A549 (cell line): Measurements from ENCODE around the gene SLC38A10. TPM values are rescaled to one million over a fixed set of nuclear protein-coding genes. Genes with fewer than 3 reads are reported as not detected.

Experiments
- ATAC-seq, 2 experiments: fragments of 200-7000 bp in 1 of 2; fragments of >200 bp in 1 of 2; cut with Nextera tagmentation in 1 of 2; cut with Tn5 transposase in 1 of 2; 3 replicates each; pipeline versions ENCODE4 v1.8.0 to v1.9.1; 2018 to 2020; ENCODE audit warnings: mild to moderate bottlenecking in 1 of 2, moderate library complexity in 1 of 2
- CTCF ChIA-PET: fragments of 300-600 bp; sonication (Branson Sonifier 250); formaldehyde crosslinking; extraction: SDS; loops from one replicate; lab custom pipeline; 2021; ENCODE audit warnings: antibody characterized with exemption, inconsistent platforms; lab: Yijun Ruan, JAX
- POLR2A ChIA-PET: fragments of 350-600 bp; formaldehyde crosslinking; extraction: SDS; loops from one replicate; lab custom pipeline; 2021; ENCODE audit warnings: antibody characterized with exemption, inconsistent platforms; lab: Yijun Ruan, JAX
- DNase-seq, 2 experiments: peaks; one replicate each; pipeline versions ENCODE4 v3.0.0 to v3.0.0-alpha.2; 2011 to 2016; ENCODE audit warnings: low read depth in 1 of 2, low spot score in 1 of 2
- FAIRE-seq: peaks from 2 replicates; lab custom pipeline; 2011; peaks lifted over from hg19 to GRCh38; lab: Jason Lieb, UNC
- H3K27ac ChIP-seq, 2 experiments: fragments of >200 bp; sonication (Bioruptor Twin); formaldehyde crosslinking; 3 replicates each; pipeline ENCODE4 v1.5.1; 2016 to 2017
- H3K4me1 ChIP-seq: fragments of >200 bp; sonication (Bioruptor Twin); formaldehyde crosslinking; 3 replicates; pipeline ENCODE4 v1.6.1; 2016
- H3K4me2 ChIP-seq: fragments of >200 bp; sonication (Bioruptor Twin); formaldehyde crosslinking; 3 replicates; pipeline ENCODE4 v1.6.1; 2016
- H3K4me3 ChIP-seq: fragments of >200 bp; sonication (Bioruptor Twin); formaldehyde crosslinking; 3 replicates; pipeline ENCODE4 v1.5.1; 2016
- H3K9me3 ChIP-seq: fragments of >200 bp; sonication (Bioruptor Twin); formaldehyde crosslinking; 3 replicates; pipeline ENCODE4 v1.6.1; 2016
- ATOH8 ChIP-seq: fragments of 250-450 bp; sonication (Bioruptor Pico); IDR thresholded peaks from 2 replicates; pipeline ENCODE4 v1.5.0; 2020; ENCODE audit warnings: low read depth, mild to moderate bottlenecking, moderate library complexity
- BCL3 ChIP-seq: fragments of >200 bp; sonication (Bioruptor Twin); formaldehyde crosslinking; IDR thresholded peaks from 3 replicates; pipeline ENCODE4 v1.6.1; 2016
- BHLHE40 ChIP-seq: IDR thresholded peaks from 2 replicates; pipeline ENCODE4 v1.6.1; 2012; ENCODE audit warnings: low read depth, low read length, inconsistent platforms
- CBX2 ChIP-seq: fragments of 200-600 bp; sonication (generic); IDR thresholded peaks from 2 replicates; pipeline ENCODE4 v1.6.1; 2016; ENCODE audit warnings: low read depth, mild to moderate bottlenecking, borderline replicate concordance
- CBX8 ChIP-seq: fragments of 200-600 bp; sonication (generic); IDR thresholded peaks from 2 replicates; pipeline ENCODE4 v1.6.1; 2016
- EHF ChIP-seq: fragments of 250-450 bp; sonication (Bioruptor Pico); IDR thresholded peaks from 2 replicates; pipeline ENCODE4 v1.5.0; 2020; ENCODE audit warnings: mild to moderate bottlenecking
- ELK1 ChIP-seq: fragments of 150-350 bp; IDR thresholded peaks from 2 replicates; pipeline ENCODE4 v1.6.1; 2014; ENCODE audit warnings: low read depth, mild to moderate bottlenecking, low read length
- FOSB ChIP-seq: fragments of 250-450 bp; sonication (Bioruptor Pico); IDR thresholded peaks from 2 replicates; pipeline ENCODE4 v1.5.0; 2020; ENCODE audit warnings: mild to moderate bottlenecking, moderate library complexity
- FOXS1 ChIP-seq: fragments of 250-450 bp; sonication (Bioruptor Pico); IDR thresholded peaks from 2 replicates; pipeline ENCODE4 v1.5.0; 2020; ENCODE audit warnings: mild to moderate bottlenecking, moderate library complexity
- HOXA7 ChIP-seq: fragments of 250-450 bp; sonication (Bioruptor Pico); IDR thresholded peaks from 2 replicates; pipeline ENCODE4 v1.5.0; 2020; ENCODE audit warnings: mild to moderate bottlenecking, moderate library complexity
- HOXB5 ChIP-seq: fragments of 250-450 bp; sonication (Bioruptor Pico); IDR thresholded peaks from 2 replicates; pipeline ENCODE4 v1.5.0; 2020; ENCODE audit warnings: mild to moderate bottlenecking, moderate library complexity
- JUNB ChIP-seq: fragments of >200 bp; sonication (Bioruptor Twin); formaldehyde crosslinking; IDR thresholded peaks from 2 replicates; pipeline ENCODE4 v1.6.1; 2016
- KDM1A ChIP-seq: fragments of 200-600 bp; sonication (generic); IDR thresholded peaks from 2 replicates; pipeline ENCODE4 v1.6.1; 2016; ENCODE audit warnings: low read depth, mild to moderate bottlenecking
- KDM5A ChIP-seq: fragments of 200-600 bp; sonication (generic); IDR thresholded peaks from 2 replicates; pipeline ENCODE4 v1.6.1; 2016; ENCODE audit warnings: antibody characterized with exemption, mild to moderate bottlenecking
- PBX3 ChIP-seq: IDR thresholded peaks from 2 replicates; pipeline ENCODE4 v1.6.1; 2012
- POLR2A ChIP-seq: IDR thresholded peaks from 2 replicates; pipeline ENCODE4 v1.6.1; 2012; ENCODE audit warnings: mild to moderate bottlenecking, low read length
- POLR2AphosphoS2 ChIP-seq: conservative IDR thresholded peaks from 2 replicates; pipeline ENCODE4 v1.6.1; 2012; ENCODE audit warnings: low read length, improper control_type of control experiment, inconsistent platforms
- RARB ChIP-seq: fragments of 250-450 bp; sonication (Bioruptor Pico); IDR thresholded peaks from 2 replicates; pipeline ENCODE4 v1.8.0; 2021; ENCODE audit warnings: mild to moderate bottlenecking, moderate library complexity
- RCOR1 ChIP-seq: fragments of 150-350 bp; IDR thresholded peaks from 2 replicates; pipeline ENCODE4 v1.6.1; 2014; ENCODE audit warnings: antibody characterized with exemption, low read length, low read depth
- SMC3 ChIP-seq: fragments of >200 bp; sonication (Bioruptor Twin); formaldehyde crosslinking; IDR thresholded peaks from 3 replicates; pipeline ENCODE4 v1.6.1; 2018; ENCODE audit warnings: inconsistent platforms
- SREBF2 ChIP-seq: fragments of 450-650 bp; IDR thresholded peaks from 2 replicates; pipeline ENCODE4 v1.6.1; 2014; ENCODE audit warnings: mild to moderate bottlenecking, moderate library complexity
- USF2 ChIP-seq: fragments of 450-650 bp; IDR thresholded peaks from 2 replicates; pipeline ENCODE4 v1.6.1; 2014; ENCODE audit warnings: antibody characterized with exemption
- ZC3H11A ChIP-seq: fragments of 450-650 bp; IDR thresholded peaks from 2 replicates; pipeline ENCODE4 v1.6.1; 2014; ENCODE audit warnings: antibody characterized with exemption, mild to moderate bottlenecking
- ZFP36 ChIP-seq: fragments of 450-650 bp; IDR thresholded peaks from 2 replicates; pipeline ENCODE4 v1.6.1; 2014; ENCODE audit warnings: borderline replicate concordance; ENCODE audit not compliant: partially characterized antibody
- WGBS: methylation state at CpG from one replicate; pipeline ENCODE4 v1.1.6; 2017; ENCODE audit errors: missing lambda C conversion rate; 5-methylcytosine and 5-hydroxymethylcytosine counted together
- polyA plus RNA-seq, 4 experiments: library from polyadenylated mRNA; depleted of rRNA in 3 of 4; stranded (reverse); fragments of >200 nt; fragmentation: RNase III in 1 of 4; extraction: RNeasy Plus Mini Kit Qiagen cat#74134 plus additional on column Dnase treatment in 1 of 4; gene quantifications; 2 replicates in 3 of 4; 3 replicates in 1 of 4; pipeline ENCODE4 v1.2.3, GENCODE V29; 2011 to 2017

The SLC38A10 gene
- polyA plus RNA-seq, 2 of the 4 experiments (the other 2 are of a cell fraction) = 35.8 to 67.4 TPM

- DNase-seq (no peak), ATAC-seq (no peak), FAIRE-seq (no peak)
- Histone ChIP-seq H3K9me3 (no peaks in the 10 kb centered on the region), H3K27ac (no peak overlapping the region), H3K4me3 (no peak overlapping the region)
- 90% methylated on average over 33 of the region's 36 CpGs for WGBS
- POLR2A ChIA-PET = no interaction called here
- CTCF ChIA-PET = interaction anchor here (1.2 to 14.8 kb wide), 7 partner anchors 8 to 220 kb away, joined by 3 to 184 read pairs (median 10); no protein-coding TSS in a partner anchor
- TF ChIP-seq RARB (no peak), ZFP36 (no peak), POLR2A (no peak), FOSB (no peak), CBX8 (no peak), FOXS1 (CRISPR knock-in tag) (no peak), CBX2 (no peak), PBX3 (no peak)
- TF ChIP-seq, all 56 proteins: peak for 0
- no peak overlapping the region for H3K4me2 ChIP-seq
- H3K4me1 ChIP-seq = peaks cover 5% of the 10 kb centered on the region; the same call in 2 of the 3 replicates
Measured at GRCh38 chr17:81261582-81262336, 33.3 kb downstream of the SLC38A10 start.

GRCh38 chr17:81261096-81261495 is 34.0 kb downstream of the SLC38A10 start:
- Histone ChIP-seq H3K4me1 (peaks cover 9% of the 10 kb centered on the region; the same call in 2 of the 3 replicates), H3K4me2 (no peak overlapping the region), H3K27ac (no peak overlapping the region), H3K9me3 (no peaks in the 10 kb centered on the region)
- DNase-seq (no peak), FAIRE-seq (no peak), ATAC-seq (no peak)
- POLR2A ChIA-PET = no interaction called here
- no peak for TF ChIP-seq FOXS1 (CRISPR knock-in tag)
- no peak for TF ChIP-seq POLR2AphosphoS2
- TF ChIP-seq SREBF2 = no peak
- no peak for TF ChIP-seq JUNB
- no peak for TF ChIP-seq ZC3H11A
- TF ChIP-seq HOXB5 (CRISPR knock-in tag) = no peak
- TF ChIP-seq BHLHE40 = no peak
- no peak for TF ChIP-seq RCOR1
- TF ChIP-seq HOXA7 (CRISPR knock-in tag) = no peak
- TF ChIP-seq EHF (CRISPR knock-in tag) = no peak
- TF ChIP-seq RARB = no peak
- TF ChIP-seq, all 56 proteins: peak for 0
- 92% methylated on average over 15 of the region's 18 CpGs for WGBS
- CTCF ChIA-PET = interaction anchor here (1.0 to 14.8 kb wide), 7 partner anchors 9 to 340 kb away, joined by 3 to 184 read pairs (median 10); no protein-coding TSS in a partner anchor
- H3K4me3 ChIP-seq = no peak overlapping the region

GRCh38 chr17:81260641-81261040 is 34.5 kb downstream of the SLC38A10 start:
- no peak for ATAC-seq
- H3K4me3 ChIP-seq = no peak overlapping the region
- POLR2A ChIA-PET = no interaction called here
- peaks cover 11% of the 10 kb centered on the region; the same call in 2 of the 3 replicates for H3K4me1 ChIP-seq
- 96% methylated on average over 19 of the region's 19 CpGs for WGBS
- no peak for DNase-seq
- no peak overlapping the region for H3K4me2 ChIP-seq
- CTCF ChIA-PET = interaction anchor here (1.0 to 14.8 kb wide), 7 partner anchors 9 to 340 kb away, joined by 3 to 184 read pairs (median 10); no protein-coding TSS in a partner anchor
- no peak overlapping the region for H3K27ac ChIP-seq
- H3K9me3 ChIP-seq = no peaks in the 10 kb centered on the region
- FAIRE-seq = no peak
- TF ChIP-seq RCOR1 (no peak), PBX3 (no peak), FOXS1 (CRISPR knock-in tag) (no peak), KDM1A (no peak), KDM5A (no peak), SMC3 (no peak), ELK1 (no peak), USF2 (no peak), ATOH8 (no peak), BCL3 (no peak)
